ENCODE results near the gene ADIG.

The ADIG gene

DNA sequence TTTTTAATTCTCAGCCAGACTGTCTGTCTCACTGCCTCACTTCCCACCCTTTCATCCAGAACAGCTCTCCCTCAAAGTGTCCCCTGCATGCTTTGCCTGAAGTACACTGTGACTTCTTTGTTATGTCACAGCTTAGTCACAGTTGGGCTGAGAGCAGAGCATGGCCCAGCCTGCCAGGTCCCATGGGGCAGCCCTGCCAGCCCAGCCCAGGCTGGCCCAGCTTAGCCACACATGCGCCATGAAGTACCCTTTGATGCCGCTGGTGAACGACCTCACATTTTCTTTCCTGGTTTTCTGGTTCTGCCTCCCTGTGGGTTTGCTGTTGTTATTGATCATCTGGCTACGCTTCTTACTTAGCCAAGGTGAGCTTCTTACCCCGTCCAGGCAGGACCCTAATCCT lies at the start of gene ADIG:
Gene ADIG, plus strand, starts transcription at position 185 of the 400 bp plus-strand sequence. Its CDS starts 54 bp downstream, at position 239.
- no peak within 1 kb of the TSS for H3K4me3 ChIP-seq (ENCODE audit: low read depth, low read length)
- DNase-seq (ENCODE audit: low read depth, low spot score), result no peak
- TF ChIP-seq, protein P1, sequence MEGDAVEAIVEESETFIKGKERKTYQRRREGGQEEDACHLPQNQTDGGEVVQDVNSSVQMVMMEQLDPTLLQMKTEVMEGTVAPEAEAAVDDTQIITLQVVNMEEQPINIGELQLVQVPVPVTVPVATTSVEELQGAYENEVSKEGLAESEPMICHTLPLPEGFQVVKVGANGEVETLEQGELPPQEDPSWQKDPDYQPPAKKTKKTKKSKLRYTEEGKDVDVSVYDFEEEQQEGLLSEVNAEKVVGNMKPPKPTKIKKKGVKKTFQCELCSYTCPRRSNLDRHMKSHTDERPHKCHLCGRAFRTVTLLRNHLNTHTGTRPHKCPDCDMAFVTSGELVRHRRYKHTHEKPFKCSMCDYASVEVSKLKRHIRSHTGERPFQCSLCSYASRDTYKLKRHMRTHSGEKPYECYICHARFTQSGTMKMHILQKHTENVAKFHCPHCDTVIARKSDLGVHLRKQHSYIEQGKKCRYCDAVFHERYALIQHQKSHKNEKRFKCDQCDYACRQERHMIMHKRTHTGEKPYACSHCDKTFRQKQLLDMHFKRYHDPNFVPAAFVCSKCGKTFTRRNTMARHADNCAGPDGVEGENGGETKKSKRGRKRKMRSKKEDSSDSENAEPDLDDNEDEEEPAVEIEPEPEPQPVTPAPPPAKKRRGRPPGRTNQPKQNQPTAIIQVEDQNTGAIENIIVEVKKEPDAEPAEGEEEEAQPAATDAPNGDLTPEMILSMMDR (IDR thresholded peaks at IDR 0.05; ENCODE audit: low read depth, low read length), result no peak
- in situ Hi-C loops (cut with HindIII; ENCODE audit: low sequenced_read_pairs), result no loop called here

DNA sequence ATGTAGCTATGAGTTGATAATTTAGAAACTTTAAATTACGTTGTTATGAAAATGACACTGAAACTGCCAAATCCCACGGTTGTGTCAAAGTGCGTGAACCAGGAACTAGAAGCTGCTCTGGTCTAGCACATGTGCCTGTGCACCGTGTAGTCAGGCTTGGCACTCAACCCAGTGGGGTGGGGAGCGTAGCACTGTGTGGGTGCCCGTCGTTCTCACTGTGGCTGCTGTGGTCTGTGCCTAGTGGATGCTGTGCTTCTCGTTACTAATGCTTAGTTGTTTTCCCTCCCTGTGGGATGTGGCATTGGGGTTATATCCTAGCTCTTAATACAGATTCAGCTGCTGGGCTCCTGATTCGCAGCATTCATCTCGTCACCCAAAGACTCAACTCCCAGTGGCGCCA lies 46.2 kb upstream of the ADIG start:
- in situ Hi-C loops (cut with HindIII; ENCODE audit: low sequenced_read_pairs), result no loop called here
- no peak for DNase-seq (ENCODE audit: low read depth, low spot score)
- no peak overlapping the region for H3K4me3 ChIP-seq (ENCODE audit: low read depth, low read length)
- TF ChIP-seq, protein P1 (IDR thresholded peaks at IDR 0.05; ENCODE audit: low read depth, low read length), result no peak

DNA sequence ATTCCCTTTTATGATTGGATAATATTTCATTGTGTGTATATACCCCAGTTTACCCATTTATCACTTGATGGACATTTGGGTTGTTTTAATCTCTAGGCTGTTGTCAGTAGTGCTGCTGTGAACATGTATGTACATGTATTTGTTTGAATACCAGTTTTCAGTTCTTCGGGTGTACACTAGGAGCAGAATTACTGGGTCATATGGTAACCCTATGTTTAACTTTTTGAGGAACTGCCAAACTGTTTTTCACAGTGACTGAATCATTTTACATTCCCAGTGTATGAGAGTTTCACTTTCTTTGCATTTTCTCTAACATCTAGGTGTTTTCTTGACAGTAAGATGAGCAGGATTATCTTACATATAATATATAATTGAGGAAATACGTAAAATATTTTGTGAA lies 44.7 kb upstream of the ADIG start:
- peak; percentile 9 for DNase-seq (ENCODE audit: low read depth, low spot score)
- no peak overlapping the region for H3K4me3 ChIP-seq (ENCODE audit: low read depth, low read length)
- TF ChIP-seq, protein P1 (IDR thresholded peaks at IDR 0.05; ENCODE audit: low read depth, low read length), result no peak
- in situ Hi-C loops (cut with HindIII; ENCODE audit: low sequenced_read_pairs), result no loop called here

DNA sequence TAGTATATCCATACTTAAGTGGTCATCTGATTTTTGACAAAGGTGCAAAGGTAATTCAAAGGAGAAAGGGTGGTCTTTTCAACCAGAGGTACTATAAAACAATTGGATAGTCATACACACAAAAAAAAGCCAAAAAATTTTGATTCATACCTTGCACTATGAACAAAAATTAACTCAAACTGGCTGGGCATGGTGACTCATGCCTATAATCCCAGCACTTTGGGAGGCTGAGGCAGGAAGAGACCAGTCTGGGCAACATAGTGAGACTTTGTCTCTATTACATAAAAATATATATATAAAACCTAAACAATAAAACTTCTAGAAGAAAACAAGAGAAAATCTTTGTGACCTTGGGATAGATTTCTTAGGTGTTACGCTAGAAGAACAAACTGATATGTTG lies 43.8 kb upstream of the ADIG start:
- TF ChIP-seq, protein P1 (IDR thresholded peaks at IDR 0.05; ENCODE audit: low read depth, low read length), result no peak
- H3K4me3 ChIP-seq (ENCODE audit: low read depth, low read length), result no peak overlapping the region
- in situ Hi-C loops (cut with HindIII; ENCODE audit: low sequenced_read_pairs), result no loop called here
- no peak for DNase-seq (ENCODE audit: low read depth, low spot score)

DNA sequence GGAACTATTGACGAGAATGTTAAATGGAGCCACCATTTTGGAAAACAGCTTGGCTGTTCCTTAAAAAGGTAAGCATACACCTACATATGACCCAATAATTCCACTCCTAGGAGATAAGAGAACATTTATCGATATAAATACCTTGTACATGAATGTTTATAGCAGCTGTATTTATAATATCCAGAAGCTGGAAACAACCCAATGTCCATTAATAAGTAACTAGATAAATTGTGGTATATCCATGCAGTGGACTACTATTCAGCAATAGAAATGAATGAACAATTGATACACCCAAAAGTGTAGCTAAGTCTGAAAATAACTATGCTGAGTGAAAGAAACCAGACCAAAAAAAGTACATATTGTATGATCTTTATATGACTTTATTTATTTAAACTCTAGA lies 42.2 kb upstream of the ADIG start:
- no peak for DNase-seq (ENCODE audit: low read depth, low spot score)
- TF ChIP-seq, protein P1 (IDR thresholded peaks at IDR 0.05; ENCODE audit: low read depth, low read length), result no peak
- in situ Hi-C loops (cut with HindIII; ENCODE audit: low sequenced_read_pairs), result no loop called here
- no peak overlapping the region for H3K4me3 ChIP-seq (ENCODE audit: low read depth, low read length)

DNA sequence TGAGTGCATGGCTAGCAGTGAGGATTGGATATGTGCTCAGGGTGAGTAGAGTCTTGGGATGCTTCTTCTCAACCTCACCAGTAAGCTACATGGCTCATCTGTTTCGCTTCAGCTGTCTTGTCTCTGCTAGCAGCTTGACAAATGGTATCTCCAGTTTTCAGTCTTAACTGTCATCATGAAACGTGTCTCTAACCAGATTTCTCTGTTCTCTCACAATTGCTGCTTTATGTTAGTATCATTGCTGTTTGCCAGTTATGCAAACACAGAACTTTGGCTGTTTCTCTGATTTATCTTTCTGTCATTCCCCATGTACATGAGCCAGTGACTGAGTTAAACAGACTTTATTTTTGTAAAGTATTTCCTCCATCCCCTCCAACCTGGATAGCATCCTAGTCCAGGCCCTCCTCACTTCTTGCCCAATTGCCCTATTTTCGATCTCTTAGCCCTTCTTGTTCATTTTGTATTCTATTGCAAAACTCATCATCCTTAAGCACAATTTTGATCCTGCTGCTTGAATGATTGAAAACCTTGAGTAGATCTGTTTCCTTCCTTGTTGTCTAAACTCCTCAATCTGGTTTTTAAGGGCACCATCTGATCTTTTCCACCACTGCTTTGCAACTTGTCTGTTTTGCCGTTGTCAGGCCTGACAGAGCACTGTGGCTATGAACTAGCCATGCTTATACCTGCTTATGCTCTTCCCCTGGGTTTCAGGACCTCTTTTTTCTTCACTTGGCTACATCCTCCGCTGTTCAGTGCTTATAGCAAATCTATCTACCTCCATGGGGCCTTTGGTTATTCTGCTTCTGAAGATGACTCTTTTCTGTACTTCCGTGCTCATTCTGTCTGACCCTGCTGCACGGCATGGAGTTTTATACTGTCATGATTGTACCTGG lies 37.7 kb upstream of the ADIG start:
- DNase-seq (ENCODE audit: low read depth, low spot score), result no peak
- in situ Hi-C loops (cut with HindIII; ENCODE audit: low sequenced_read_pairs), result no loop called here
- TF ChIP-seq, protein P1 (IDR thresholded peaks at IDR 0.05; ENCODE audit: low read depth, low read length), result no peak
- H3K4me3 ChIP-seq (ENCODE audit: low read depth, low read length), result no peak overlapping the region
